ENCODE results near the gene RPTN.

The RPTN gene

DNA sequence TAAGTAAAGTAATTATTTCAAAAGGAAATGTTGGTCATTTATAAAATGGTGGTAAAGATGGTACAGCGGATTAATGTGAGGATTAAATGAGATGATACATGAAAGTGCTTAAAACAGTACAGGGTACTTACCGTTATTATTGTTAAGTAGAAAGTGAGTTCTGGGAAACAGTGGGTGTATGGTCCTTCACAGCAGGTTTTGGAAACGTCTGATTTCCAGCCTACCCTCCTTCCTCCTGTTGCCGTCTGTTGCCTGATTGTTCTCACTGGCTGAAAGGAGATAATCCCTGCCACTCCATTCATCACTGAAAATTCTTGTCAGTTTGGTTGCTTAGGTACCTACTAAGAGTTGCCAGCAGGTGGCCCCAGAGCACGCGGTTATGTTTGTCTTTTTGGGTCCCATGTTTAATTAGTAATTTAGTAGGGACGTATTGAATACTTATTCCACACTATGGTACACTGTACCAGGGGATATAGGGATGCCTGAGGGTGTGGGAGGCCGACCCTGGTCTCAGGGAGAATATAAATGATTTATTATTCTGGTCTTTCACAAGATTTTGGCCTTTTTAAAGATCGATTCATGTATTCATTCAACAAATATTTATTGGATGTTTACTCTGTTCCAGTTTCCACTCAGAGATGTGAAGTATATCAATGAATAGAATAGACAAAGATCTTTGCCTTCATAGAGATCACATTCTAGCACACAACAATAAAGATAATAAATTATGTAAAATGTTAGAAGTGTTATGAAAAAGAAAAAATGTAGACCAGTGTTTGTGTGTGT, 30.8 kb upstream of the RPTN start:
- ChIA-PET CTCF (interaction anchor here (0.9 to 7.3 kb wide), 5 partner anchors 18 to 269 kb away, joined by 3 to 64 read pairs (median 4); no protein-coding TSS in a partner anchor), POLR2A (interaction anchor here (0.9 to 1.5 kb wide), 9 partner anchors 9 to 269 kb away, joined by 3 to 10 read pairs (median 4); no protein-coding TSS in a partner anchor)
- DNase-seq (ENCODE audit: extremely low spot score), result peak; percentile 60
- TF ChIP-seq, protein P1, sequence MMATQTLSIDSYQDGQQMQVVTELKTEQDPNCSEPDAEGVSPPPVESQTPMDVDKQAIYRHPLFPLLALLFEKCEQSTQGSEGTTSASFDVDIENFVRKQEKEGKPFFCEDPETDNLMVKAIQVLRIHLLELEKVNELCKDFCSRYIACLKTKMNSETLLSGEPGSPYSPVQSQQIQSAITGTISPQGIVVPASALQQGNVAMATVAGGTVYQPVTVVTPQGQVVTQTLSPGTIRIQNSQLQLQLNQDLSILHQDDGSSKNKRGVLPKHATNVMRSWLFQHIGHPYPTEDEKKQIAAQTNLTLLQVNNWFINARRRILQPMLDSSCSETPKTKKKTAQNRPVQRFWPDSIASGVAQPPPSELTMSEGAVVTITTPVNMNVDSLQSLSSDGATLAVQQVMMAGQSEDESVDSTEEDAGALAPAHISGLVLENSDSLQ (IDR thresholded peaks at IDR 0.05), result peak; percentile 73
- no peak for TF ChIP-seq ARNT (IDR thresholded peaks at IDR 0.05)
- no peak for TF ChIP-seq FOXM1 (IDR thresholded peaks at IDR 0.05; ENCODE audit: borderline replicate concordance)
- 0 out of 2 replicates have a peak, but pooled peaks have one; percentile 7 for TF ChIP-seq FOXK2 (IDR thresholded peaks at IDR 0.05)
- TF ChIP-seq SP1 (IDR thresholded peaks at IDR 0.05), result no peak
- TF ChIP-seq LEF1 (IDR thresholded peaks at IDR 0.05; ENCODE audit: borderline replicate concordance), result no peak
- TF ChIP-seq NFRKB (IDR thresholded peaks at IDR 0.05), result no peak
- no peak for TF ChIP-seq L3MBTL2 (conservative IDR thresholded peaks at IDR 0.05)
- no peak for TF ChIP-seq CTBP1 (IDR thresholded peaks at IDR 0.05; ENCODE audit: borderline replicate concordance)
- TF ChIP-seq SUZ12 (IDR thresholded peaks at IDR 0.05), result no peak
- TF ChIP-seq ZNF384 (IDR thresholded peaks at IDR 0.05), result no peak
- TF ChIP-seq BHLHE40 (IDR thresholded peaks at IDR 0.05; ENCODE audit: borderline replicate concordance), result no peak
- no peak for TF ChIP-seq FOXA1 (IDR thresholded peaks at IDR 0.05)
- TF ChIP-seq TARDBP (IDR thresholded peaks at IDR 0.05), result no peak
- TF ChIP-seq ELF4 (IDR thresholded peaks at IDR 0.05), result no peak
- TF ChIP-seq HDGF (IDR thresholded peaks at IDR 0.05; ENCODE audit: borderline replicate concordance), result no peak

DNA sequence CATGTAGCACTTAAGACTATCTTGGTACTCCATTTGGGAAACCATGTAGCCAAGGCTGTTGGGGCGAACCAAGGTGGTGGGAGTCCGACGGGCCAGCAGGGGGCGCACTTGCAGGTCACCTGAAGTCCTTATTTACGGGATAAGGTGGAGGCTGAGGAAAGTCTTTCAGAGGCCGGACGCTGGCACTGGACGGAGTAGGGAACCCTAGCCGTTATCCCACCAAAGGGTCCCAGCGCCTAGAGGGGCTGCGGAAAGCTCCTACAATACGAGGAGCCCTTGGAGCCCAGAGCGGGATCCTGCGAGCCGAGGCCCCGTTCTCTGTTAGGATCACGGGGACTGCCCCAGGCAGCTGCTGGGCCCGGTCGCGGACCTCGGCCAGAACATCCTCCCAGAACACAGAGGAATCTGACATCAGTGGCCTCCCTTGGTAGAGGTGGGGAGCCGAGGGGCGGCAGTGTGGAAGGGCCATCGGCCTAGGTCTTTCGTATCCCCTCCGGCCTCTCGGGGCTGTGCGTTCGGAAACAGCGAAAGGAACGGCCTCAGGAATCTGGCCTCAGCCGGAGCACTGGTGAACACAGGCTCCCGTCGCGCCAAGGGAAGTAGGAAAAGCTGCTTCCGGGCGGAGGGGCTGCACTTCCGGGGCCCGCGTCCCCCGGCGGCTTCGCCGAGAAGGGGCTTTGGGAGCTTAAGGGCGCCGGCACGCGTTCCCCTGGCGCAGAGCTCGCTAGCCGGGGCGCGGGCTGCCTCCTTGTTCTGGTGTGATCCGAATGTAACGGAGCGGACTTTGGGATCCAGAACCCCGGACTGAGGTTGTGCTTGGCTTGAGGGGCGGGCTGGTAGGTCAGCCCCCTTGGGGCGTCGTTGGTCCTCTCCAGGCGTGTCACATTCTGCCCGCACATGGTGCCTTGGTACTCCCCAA, 29.9 kb upstream of the RPTN start:
- TF ChIP-seq HDGF (IDR thresholded peaks at IDR 0.05; ENCODE audit: borderline replicate concordance) (no peak), ZNF384 (IDR thresholded peaks at IDR 0.05) (no peak), SUZ12 (IDR thresholded peaks at IDR 0.05) (no peak)
- TF ChIP-seq, protein P1 (IDR thresholded peaks at IDR 0.05), result no peak
- peak; percentile 62 for DNase-seq (ENCODE audit: extremely low spot score)
- ChIA-PET POLR2A (interaction anchor here (0.9 to 1.5 kb wide), 9 partner anchors 10 to 270 kb away, joined by 3 to 10 read pairs (median 4); no protein-coding TSS in a partner anchor), CTCF (interaction anchor here (0.6 to 7.3 kb wide), 7 partner anchors 17 to 270 kb away, joined by 3 to 64 read pairs (median 4); no protein-coding TSS in a partner anchor)

DNA sequence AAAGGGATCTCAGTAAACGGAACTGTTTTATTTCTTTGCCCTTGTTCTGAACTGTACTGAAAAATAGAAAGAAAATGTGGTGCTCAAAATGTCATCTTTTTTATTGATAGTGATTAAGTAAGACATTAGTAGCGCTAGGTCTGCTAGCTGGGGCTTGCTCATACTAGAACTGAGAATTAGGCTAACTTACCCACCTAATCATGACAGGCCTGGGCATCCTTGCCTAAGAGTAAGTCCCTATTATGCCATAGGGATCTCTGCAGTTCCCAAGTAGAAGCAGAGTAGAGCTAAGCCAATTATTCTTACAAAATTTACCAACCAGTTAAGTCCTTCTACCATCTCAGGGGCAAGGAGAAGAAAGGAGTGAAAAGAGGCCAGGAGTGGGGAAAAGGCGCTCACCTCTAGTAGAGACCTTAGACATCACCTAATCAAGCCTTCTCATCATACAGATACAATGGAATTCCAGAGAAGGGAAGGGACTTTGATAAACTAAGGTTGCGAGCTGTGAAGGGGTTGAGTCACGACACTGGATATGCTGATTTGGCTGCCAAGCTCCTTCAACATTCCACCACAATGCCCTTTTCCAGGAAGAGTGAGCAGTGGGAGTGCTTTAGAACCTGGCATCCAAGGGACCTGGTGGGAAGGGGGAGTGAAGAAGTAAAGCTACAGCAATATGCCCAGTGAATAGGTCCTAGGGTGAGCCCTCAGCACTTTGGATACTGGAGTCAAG, 27.7 kb upstream of the RPTN start:
- ChIA-PET CTCF (interaction anchor here (0.6 to 7.3 kb wide), 8 partner anchors 35 to 502 kb away, joined by 3 to 64 read pairs (median 3); no protein-coding TSS in a partner anchor), POLR2A (interaction anchor here (0.9 kb wide), 1 partner anchor 77 kb away, joined by 3 read pairs; no protein-coding TSS in a partner anchor)
- no peak for DNase-seq (ENCODE audit: extremely low spot score)
- TF ChIP-seq SP1 (IDR thresholded peaks at IDR 0.05) (no peak), ZNF384 (IDR thresholded peaks at IDR 0.05) (no peak), ELF4 (IDR thresholded peaks at IDR 0.05) (no peak), LEF1 (IDR thresholded peaks at IDR 0.05; ENCODE audit: borderline replicate concordance) (no peak), FOXA1 (IDR thresholded peaks at IDR 0.05) (no peak), L3MBTL2 (conservative IDR thresholded peaks at IDR 0.05) (no peak), TARDBP (IDR thresholded peaks at IDR 0.05) (no peak), ARNT (IDR thresholded peaks at IDR 0.05) (no peak)
- TF ChIP-seq, protein P1 (IDR thresholded peaks at IDR 0.05), result no peak

DNA sequence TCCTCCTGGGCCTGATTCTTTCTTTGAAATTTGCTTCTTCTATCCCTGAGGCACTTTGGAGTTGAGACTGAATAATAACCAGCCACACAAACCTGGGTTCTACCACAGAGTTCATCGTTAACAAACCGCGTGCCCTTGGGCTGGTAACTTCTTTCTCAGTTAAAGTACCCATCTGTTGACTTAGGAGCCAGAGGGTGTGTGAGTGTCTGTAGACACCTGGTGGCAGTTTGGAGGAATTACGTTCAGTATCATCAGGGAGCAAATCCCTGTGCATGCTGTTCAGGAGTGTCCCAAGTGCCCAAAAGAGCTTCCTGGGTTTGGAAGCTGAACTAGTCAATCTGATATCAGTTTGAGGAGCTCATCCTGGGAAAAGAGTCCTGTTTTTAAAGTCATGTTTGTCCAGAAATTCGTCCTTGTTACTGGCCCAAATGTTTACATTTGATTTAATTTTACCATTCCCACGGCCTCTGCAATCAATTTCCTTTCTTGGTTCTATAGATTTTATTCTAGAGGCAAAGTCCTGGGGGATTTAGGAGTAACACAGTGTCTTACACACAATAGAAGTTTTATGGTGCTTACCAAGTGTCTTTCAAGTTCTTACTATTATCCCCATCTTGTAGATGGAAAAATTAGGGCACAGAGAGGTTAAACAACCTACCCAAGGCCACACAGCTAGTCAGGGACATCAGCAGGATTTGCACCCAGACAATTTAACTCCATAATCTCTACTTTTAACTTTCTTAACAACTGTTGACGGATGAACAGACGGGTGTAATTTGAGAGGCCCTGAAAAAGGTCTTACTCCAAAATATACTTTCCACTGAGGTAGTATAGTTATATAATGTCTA, 26.7 kb upstream of the RPTN start:
- ChIA-PET CTCF (interaction anchor here (0.5 to 7.3 kb wide), 16 partner anchors 10 to 273 kb away, joined by 3 to 64 read pairs (median 3); no protein-coding TSS in a partner anchor), POLR2A (interaction anchor here (1.5 kb wide), 1 partner anchor 75 kb away, joined by 3 read pairs; no protein-coding TSS in a partner anchor)
- TF ChIP-seq FOXM1 (IDR thresholded peaks at IDR 0.05; ENCODE audit: borderline replicate concordance) (no peak), SP1 (IDR thresholded peaks at IDR 0.05) (no peak), FOXK2 (IDR thresholded peaks at IDR 0.05) (no peak), ZNF384 (IDR thresholded peaks at IDR 0.05) (no peak)
- peak; percentile 69 for DNase-seq (ENCODE audit: extremely low spot score)
